Measurements from ENCODE around the gene TXNDC17.

TXNDC17 gene

GRCh38 chr17:6679241-6679640 lies 38.4 kb downstream of the TXNDC17 start:
- no peak overlapping the region for H3K9ac ChIP-seq
- 0 out of 22 replicates have a peak, but pooled peaks cover 0 to 9% (median 0%) of the 10 kb centered on the region in 11 experiments for H3K9me3 ChIP-seq (replicated peaks in 1 of 11)
- TF ChIP-seq Cebpa-rat (IDR thresholded peaks at IDR 0.05): no peak
- H3K4me1 ChIP-seq: peaks cover 12 to 56% (median 35%) of the 10 kb centered on the region in 10 experiments
- peaks cover 49 to 84% (median 61%) of the 10 kb centered on the region in 11 experiments for H3K27me3 ChIP-seq
- H3K36me3 ChIP-seq: no peaks in the 10 kb centered on the region
- H3K27ac ChIP-seq: no peak overlapping the region
- H3K4me3 ChIP-seq: no peak overlapping the region
- H4K20me1 ChIP-seq: peaks cover 0 to 44% (median 24%) of the 10 kb centered on the region in 11 experiments; a peak in 17 of 22 replicates
- H3K4me2 ChIP-seq: peak overlapping the region in 7 of 11 experiments; percentile 49 to 72 (median 60); a peak in 9 of 22 replicates

- Histone ChIP-seq H3K4me3 (no peak overlapping the region), H4K20me1 (peaks cover 0 to 27% (median 21%) of the 10 kb centered on the region in 11 experiments; a peak in 17 of 22 replicates), H3K27me3 (peaks cover 34 to 65% (median 44%) of the 10 kb centered on the region in 11 experiments), H3K9ac (no peak overlapping the region), H3K4me2 (peak overlapping the region in 7 of 11 experiments; percentile 16 to 72 (median 35); a peak in 7 of 22 replicates), H3K27ac (no peak overlapping the region), H3K9me3 (replicated peaks in 1 of 11) (0 out of 22 replicates have a peak, but pooled peaks cover 0 to 9% (median 0%) of the 10 kb centered on the region in 11 experiments), H3K4me1 (peaks cover 12 to 48% (median 33%) of the 10 kb centered on the region in 10 experiments), H3K36me3 (no peaks in the 10 kb centered on the region)
- TF ChIP-seq Cebpa-rat (IDR thresholded peaks at IDR 0.05): no peak
Measured at GRCh38 chr17:6681176-6681575, 40.3 kb downstream of the TXNDC17 start.

GRCh38 chr17:6681671-6682070 lies 40.8 kb downstream of the TXNDC17 start:
- Histone ChIP-seq H3K4me2 (peak overlapping the region in 5 of 11 experiments; percentile 25 to 72 (median 53); a peak in 6 of 22 replicates), H3K4me3 (no peak overlapping the region), H3K36me3 (no peaks in the 10 kb centered on the region), H3K9me3 (replicated peaks in 1 of 11) (0 out of 22 replicates have a peak, but pooled peaks cover 0 to 9% (median 0%) of the 10 kb centered on the region in 11 experiments), H4K20me1 (peaks cover 0 to 22% (median 16%) of the 10 kb centered on the region in 11 experiments; a peak in 17 of 22 replicates), H3K27me3 (peaks cover 29 to 63% (median 39%) of the 10 kb centered on the region in 11 experiments), H3K27ac (no peak overlapping the region), H3K4me1 (peaks cover 12 to 47% (median 32%) of the 10 kb centered on the region in 10 experiments), H3K9ac (no peak overlapping the region)
- no peak for TF ChIP-seq Cebpa-rat (IDR thresholded peaks at IDR 0.05)

DNA sequence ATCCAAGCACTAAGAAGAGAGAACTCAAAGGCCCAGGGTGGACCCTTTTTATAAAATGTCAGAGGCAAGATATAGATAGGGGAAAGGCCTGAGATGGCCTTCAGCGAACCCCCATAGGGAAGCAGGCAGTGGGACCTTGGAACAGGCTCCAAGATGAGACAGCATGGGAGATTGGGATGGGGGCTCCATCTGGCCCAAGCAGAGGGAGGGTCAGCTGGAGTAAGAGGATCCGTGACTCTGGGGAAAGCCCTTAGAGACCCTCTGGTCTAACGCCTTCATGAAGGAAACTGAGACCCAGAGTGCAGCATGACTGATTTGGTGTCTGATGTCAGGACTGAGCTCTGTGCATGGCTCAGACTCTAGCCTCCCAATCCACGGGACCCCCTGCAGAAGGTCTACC lies 41.5 kb downstream of the TXNDC17 start:
- Histone ChIP-seq H3K36me3 (no peaks in the 10 kb centered on the region), H3K4me1 (peaks cover 7 to 40% (median 25%) of the 10 kb centered on the region in 10 experiments), H3K9me3 (replicated peaks in 1 of 11) (0 out of 22 replicates have a peak, but pooled peaks cover 0 to 9% (median 0%) of the 10 kb centered on the region in 11 experiments), H3K27me3 (peaks cover 22 to 56% (median 32%) of the 10 kb centered on the region in 11 experiments), H3K27ac (no peak overlapping the region), H4K20me1 (peaks cover 0 to 15% (median 10%) of the 10 kb centered on the region in 11 experiments; a peak in 17 of 22 replicates), H3K4me2 (no peak overlapping the region), H3K4me3 (no peak overlapping the region), H3K9ac (no peak overlapping the region)
- no peak for TF ChIP-seq Cebpa-rat (IDR thresholded peaks at IDR 0.05)

DNA sequence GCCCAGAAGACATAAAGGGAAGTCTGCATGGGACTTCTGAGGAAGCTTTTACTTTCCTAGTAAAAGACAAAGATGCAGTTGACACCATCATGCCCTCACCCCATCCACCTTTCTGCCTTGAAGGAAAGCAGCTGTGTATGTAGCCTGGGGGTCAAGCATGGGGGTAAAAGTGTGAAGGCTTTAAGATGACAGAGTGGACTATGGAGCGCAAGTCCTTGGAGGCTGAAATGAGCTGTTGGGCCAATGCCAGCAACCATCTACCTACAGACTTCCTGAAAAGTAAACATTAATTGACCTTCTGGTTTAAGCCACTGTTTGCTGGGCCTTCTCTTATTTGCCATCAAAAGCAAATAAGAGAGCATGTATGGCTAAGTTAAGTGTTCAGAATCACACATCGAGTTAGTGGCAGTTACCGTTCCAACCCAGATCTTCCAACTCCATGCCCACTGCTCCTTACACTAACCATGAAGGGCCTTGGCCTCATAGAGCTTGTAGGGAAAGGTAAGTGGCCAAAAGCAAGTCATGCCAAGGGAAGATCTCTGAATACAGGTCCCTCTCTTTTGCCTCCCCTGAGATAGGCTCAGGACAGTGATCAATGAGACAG lies 42.3 kb downstream of the TXNDC17 start:
- no peak for TF ChIP-seq Cebpa-rat (IDR thresholded peaks at IDR 0.05)
- Histone ChIP-seq H3K36me3 (no peaks in the 10 kb centered on the region), H3K4me1 (peaks cover 0 to 32% (median 17%) of the 10 kb centered on the region in 10 experiments; a peak in 14 of 20 replicates), H3K27me3 (peaks cover 13 to 48% (median 24%) of the 10 kb centered on the region in 11 experiments), H3K9me3 (replicated peaks in 1 of 11) (0 out of 22 replicates have a peak, but pooled peaks cover 0 to 9% (median 0%) of the 10 kb centered on the region in 11 experiments), H3K27ac (no peak overlapping the region), H4K20me1 (peaks cover 0 to 7% (median 2%) of the 10 kb centered on the region in 11 experiments; a peak in 9 of 22 replicates), H3K9ac (no peak overlapping the region), H3K4me3 (no peak overlapping the region), H3K4me2 (no peak overlapping the region)

GRCh38 chr17:6683730-6684459 lies 43.0 kb downstream of the TXNDC17 start:
- H3K4me3 ChIP-seq: no peak overlapping the region
- no peaks in the 10 kb centered on the region for H3K36me3 ChIP-seq
- no peaks in the 10 kb centered on the region; a peak in 2 of 22 replicates for H4K20me1 ChIP-seq
- no peak for TF ChIP-seq Cebpa-rat (IDR thresholded peaks at IDR 0.05)
- 0 out of 22 replicates have a peak, but pooled peaks cover 0 to 9% (median 0%) of the 10 kb centered on the region in 11 experiments for H3K9me3 ChIP-seq (replicated peaks in 1 of 11)
- peaks cover 6 to 41% (median 17%) of the 10 kb centered on the region in 11 experiments for H3K27me3 ChIP-seq
- no peak overlapping the region for H3K4me2 ChIP-seq
- peaks cover 0 to 29% (median 13%) of the 10 kb centered on the region in 10 experiments; a peak in 14 of 20 replicates for H3K4me1 ChIP-seq
- no peak overlapping the region for H3K9ac ChIP-seq
- no peak overlapping the region for H3K27ac ChIP-seq

- Histone ChIP-seq H4K20me1 (no peaks in the 10 kb centered on the region; a peak in 1 of 22 replicates), H3K27me3 (peaks cover 1 to 35% (median 11%) of the 10 kb centered on the region in 11 experiments; a peak in 20 of 22 replicates), H3K36me3 (no peaks in the 10 kb centered on the region), H3K9me3 (replicated peaks in 1 of 11) (0 out of 22 replicates have a peak, but pooled peaks cover 0 to 9% (median 0%) of the 10 kb centered on the region in 11 experiments), H3K4me3 (no peak overlapping the region), H3K4me1 (peaks cover 0 to 24% (median 11%) of the 10 kb centered on the region in 10 experiments; a peak in 14 of 20 replicates), H3K27ac (no peak overlapping the region), H3K4me2 (no peak overlapping the region), H3K9ac (no peak overlapping the region)
- TF ChIP-seq Cebpa-rat (IDR thresholded peaks at IDR 0.05): no peak
Measured at GRCh38 chr17:6684460-6684783, 43.6 kb downstream of the TXNDC17 start.

GRCh38 chr17:6684881-6685767 lies 44.3 kb downstream of the TXNDC17 start:
- no peaks in the 10 kb centered on the region; a peak in 1 of 22 replicates for H4K20me1 ChIP-seq
- no peak overlapping the region for H3K9ac ChIP-seq
- 0 out of 22 replicates have a peak, but pooled peaks cover 0 to 9% (median 0%) of the 10 kb centered on the region in 11 experiments for H3K9me3 ChIP-seq (replicated peaks in 1 of 11)
- H3K27ac ChIP-seq: no peak overlapping the region
- no peaks in the 10 kb centered on the region for H3K36me3 ChIP-seq
- no peak overlapping the region for H3K4me2 ChIP-seq
- no peak for TF ChIP-seq Cebpa-rat (IDR thresholded peaks at IDR 0.05)
- H3K4me1 ChIP-seq: peaks cover 0 to 17% (median 6%) of the 10 kb centered on the region in 10 experiments; a peak in 14 of 20 replicates
- H3K4me3 ChIP-seq: no peak overlapping the region
- H3K27me3 ChIP-seq: peaks cover 0 to 28% (median 4%) of the 10 kb centered on the region in 11 experiments; a peak in 11 of 22 replicates
